ENCODE measurements around the gene LTBP3.

GRCh38 chr11:65548395-65548794 lies 9.8 kb downstream of the LTBP3 start:
- TF ChIP-seq EZH2 (IDR thresholded peaks at IDR 0.05) = no peak
- TF ChIP-seq POLR2A (IDR thresholded peaks at IDR 0.05; ENCODE audit: borderline replicate concordance, extremely low read depth, insufficient read depth, insufficient read length) = no peak
- no peak for TF ChIP-seq YY1 (IDR thresholded peaks at IDR 0.05; ENCODE audit: extremely low read depth, insufficient replicate concordance, low read depth, low read length)
- TF ChIP-seq SRF (IDR thresholded peaks at IDR 0.05; ENCODE audit: low read depth) = no peak

All from HCT116 (cell line).